OCI-LY3 (cell line): ENCODE measurements around the gene GRID1.

ENCODE experiments used
- H2AFZ ChIP-seq: fragments of 200-600, 300-600 bp; shearing (Covaris generic); 2 replicates; pipeline ENCODE4 v1.6.0; 2014; ENCODE audit warnings: antibody characterized with exemption, low read depth, low read length
- H3K27ac ChIP-seq: fragments of 200-600, 300-600 bp; sonication (generic); 2 replicates; pipeline ENCODE4 v1.5.1; 2014; ENCODE audit warnings: mild to moderate bottlenecking, low read length, moderate library complexity, mixed read lengths
- H3K27me3 ChIP-seq: fragments of 200-600, 300-600 bp; sonication (generic); 2 replicates; pipeline ENCODE4 v1.6.1; 2014; ENCODE audit warnings: low read depth, low read length, mixed read lengths
- H3K36me3 ChIP-seq: fragments of 200-600, 300-600 bp; sonication (generic); replicated peaks from 2 replicates; pipeline ENCODE3; 2014; ENCODE audit warnings: low read depth, low read length, mixed read lengths
- H3K4me1 ChIP-seq: fragments of 300-600, 200-600 bp; sonication (generic); 2 replicates; pipeline ENCODE4 v1.6.1; 2014; ENCODE audit warnings: low read length, mixed read lengths
- H3K4me2 ChIP-seq: fragments of 200-600, 300-600 bp; sonication (generic); 2 replicates; pipeline ENCODE4 v1.6.1; 2014; ENCODE audit warnings: low read length, mixed read lengths
- H3K4me3 ChIP-seq: fragments of 300-600, 200-600 bp; sonication (generic); 2 replicates; pipeline ENCODE4 v1.5.1; 2014; ENCODE audit warnings: antibody characterized with exemption, mild to moderate bottlenecking, low read length, moderate library complexity
- H3K79me2 ChIP-seq: fragments of 300-600, 200-600 bp; shearing (Covaris generic); 2 replicates; pipeline ENCODE4 v1.6.1; 2014; ENCODE audit warnings: mild to moderate bottlenecking, low read length, mixed read lengths
- H3K9ac ChIP-seq: fragments of 300-600, 200-600 bp; shearing (Covaris generic); 2 replicates; pipeline ENCODE4 v1.6.0; 2014; ENCODE audit warnings: mild to moderate bottlenecking, low read length, moderate library complexity
- H3K9me3 ChIP-seq: fragments of 200-600, 300-600 bp; shearing (Covaris generic); 2 replicates; pipeline ENCODE4 v1.6.1; 2014; ENCODE audit warnings: low read length, mixed read lengths; ENCODE audit not compliant: insufficient read depth
- H4K20me1 ChIP-seq: fragments of 200-600, 300-600 bp; sonication (generic); 2 replicates; pipeline ENCODE4 v1.6.1; 2016; ENCODE audit warnings: low read length, mixed read lengths; ENCODE audit not compliant: insufficient read depth
- EZH2phosphoT487 ChIP-seq: fragments of 200-600 bp; shearing (Covaris generic); IDR thresholded peaks from 2 replicates; pipeline ENCODE4 v1.6.1; 2018; ENCODE audit warnings: antibody characterized with exemption, mixed run types, low read depth
- TF ChIP-seq, protein P1 (sequence below): fragments of 200-600, 300-600 bp; sonication (generic); IDR thresholded peaks from 2 replicates; pipeline ENCODE4 v1.5.1; 2014; ENCODE audit warnings: antibody characterized with exemption, low read length, low read depth

Gene GRID1

DNA sequence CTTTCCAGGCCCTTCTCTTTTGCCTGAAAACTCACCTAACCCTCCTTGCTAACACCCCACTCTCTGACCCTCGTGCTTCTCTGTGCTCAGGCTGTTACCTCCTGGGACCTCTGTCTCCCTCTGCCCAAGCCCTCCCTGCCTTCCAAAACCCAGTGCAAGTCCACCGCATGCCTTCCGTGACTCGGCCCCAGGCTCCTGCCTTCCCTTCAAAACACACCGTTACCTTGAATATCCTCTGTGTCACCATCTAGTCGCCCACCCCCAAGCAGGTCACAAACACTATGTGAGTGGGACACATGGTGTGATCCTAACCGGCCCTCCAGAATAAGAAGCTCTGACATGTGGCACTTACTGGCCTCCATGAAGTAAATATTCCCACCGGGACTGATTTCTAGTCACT lies 176.7 kb downstream of the GRID1 start:
- Histone ChIP-seq H3K9ac (no peak overlapping the region), H2AFZ (no peak overlapping the region), H3K9me3 (no peaks in the 10 kb centered on the region), H3K27ac (no peak overlapping the region), H3K36me3 (no peaks in the 10 kb centered on the region), H3K79me2 (no peaks in the 10 kb centered on the region), H3K27me3 (peaks cover 4% of the 10 kb centered on the region; the same call in 1 of the 2 replicates), H3K4me1 (no peaks in the 10 kb centered on the region), H3K4me3 (no peak overlapping the region), H3K4me2 (no peak overlapping the region), H4K20me1 (no peaks in the 10 kb centered on the region)
- no peak for TF ChIP-seq EZH2phosphoT487
- TF ChIP-seq, protein P1, sequence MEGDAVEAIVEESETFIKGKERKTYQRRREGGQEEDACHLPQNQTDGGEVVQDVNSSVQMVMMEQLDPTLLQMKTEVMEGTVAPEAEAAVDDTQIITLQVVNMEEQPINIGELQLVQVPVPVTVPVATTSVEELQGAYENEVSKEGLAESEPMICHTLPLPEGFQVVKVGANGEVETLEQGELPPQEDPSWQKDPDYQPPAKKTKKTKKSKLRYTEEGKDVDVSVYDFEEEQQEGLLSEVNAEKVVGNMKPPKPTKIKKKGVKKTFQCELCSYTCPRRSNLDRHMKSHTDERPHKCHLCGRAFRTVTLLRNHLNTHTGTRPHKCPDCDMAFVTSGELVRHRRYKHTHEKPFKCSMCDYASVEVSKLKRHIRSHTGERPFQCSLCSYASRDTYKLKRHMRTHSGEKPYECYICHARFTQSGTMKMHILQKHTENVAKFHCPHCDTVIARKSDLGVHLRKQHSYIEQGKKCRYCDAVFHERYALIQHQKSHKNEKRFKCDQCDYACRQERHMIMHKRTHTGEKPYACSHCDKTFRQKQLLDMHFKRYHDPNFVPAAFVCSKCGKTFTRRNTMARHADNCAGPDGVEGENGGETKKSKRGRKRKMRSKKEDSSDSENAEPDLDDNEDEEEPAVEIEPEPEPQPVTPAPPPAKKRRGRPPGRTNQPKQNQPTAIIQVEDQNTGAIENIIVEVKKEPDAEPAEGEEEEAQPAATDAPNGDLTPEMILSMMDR, result no peak

DNA sequence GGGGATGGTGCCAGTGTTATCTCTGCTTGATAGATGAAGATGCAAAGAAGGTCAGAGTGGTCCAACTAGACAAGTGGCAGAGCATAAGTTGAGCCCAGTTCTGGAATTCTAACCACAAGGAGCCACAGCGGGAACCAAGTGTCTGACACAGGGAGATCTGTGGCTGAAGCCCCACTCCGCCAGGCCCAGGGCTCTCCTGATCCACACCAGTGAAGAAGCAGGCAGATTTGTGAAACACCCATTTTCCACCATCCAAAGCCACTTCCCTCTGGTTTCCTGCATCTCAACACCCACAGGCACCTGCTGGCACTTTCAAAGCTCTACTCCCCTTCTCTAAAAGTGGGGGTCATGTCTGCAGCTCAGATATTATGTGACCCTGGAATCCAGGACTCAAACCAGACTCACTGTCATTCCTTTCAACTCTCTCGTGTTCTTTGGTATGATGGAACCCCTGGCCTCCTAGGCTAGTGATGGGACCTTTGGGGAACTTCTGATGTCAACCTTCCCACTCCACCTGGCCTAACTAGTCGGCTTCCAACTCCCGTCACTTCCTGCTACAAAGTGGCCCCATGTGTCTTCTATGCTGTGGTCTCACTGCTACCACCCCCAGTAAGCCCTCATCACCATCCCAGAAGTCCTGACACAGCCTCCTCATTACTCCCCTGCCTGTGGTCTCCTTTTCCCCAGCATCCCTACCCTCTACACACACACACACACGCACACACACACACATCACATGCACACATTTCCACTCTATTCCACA lies 177.6 kb downstream of the GRID1 start:
- Histone ChIP-seq H3K9ac (no peak overlapping the region), H3K27me3 (peaks cover 10% of the 10 kb centered on the region; the same call in 1 of the 2 replicates), H3K9me3 (no peaks in the 10 kb centered on the region), H3K27ac (no peak overlapping the region), H3K4me2 (no peak overlapping the region), H2AFZ (no peak overlapping the region), H3K36me3 (no peaks in the 10 kb centered on the region), H4K20me1 (no peaks in the 10 kb centered on the region), H3K79me2 (no peaks in the 10 kb centered on the region), H3K4me1 (no peaks in the 10 kb centered on the region), H3K4me3 (no peak overlapping the region)
- TF ChIP-seq, protein P1, result no peak
- no peak for TF ChIP-seq EZH2phosphoT487

DNA sequence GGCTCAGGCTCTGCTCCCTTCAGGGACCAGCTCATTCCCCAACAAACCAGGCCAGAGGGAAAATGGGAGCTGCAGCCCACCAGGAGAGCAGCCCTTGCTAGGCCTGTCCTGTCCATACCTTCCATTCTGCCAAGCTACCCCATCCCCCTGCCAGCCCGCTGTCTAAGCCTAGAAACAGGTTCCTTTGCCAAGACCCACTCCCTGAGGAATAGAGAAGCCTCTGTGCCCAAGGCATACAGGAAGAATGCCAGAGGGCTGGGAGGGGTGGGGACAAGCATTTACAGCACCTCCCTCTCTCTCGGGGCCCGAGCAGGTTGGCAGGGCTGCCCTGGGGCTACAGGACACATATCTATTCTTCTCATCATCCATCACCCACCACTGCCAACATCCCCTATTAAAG lies 178.3 kb downstream of the GRID1 start:
- Histone ChIP-seq H3K27me3 (peaks cover 10% of the 10 kb centered on the region; the same call in 1 of the 2 replicates), H3K36me3 (no peaks in the 10 kb centered on the region), H3K9me3 (no peaks in the 10 kb centered on the region), H4K20me1 (no peaks in the 10 kb centered on the region), H3K27ac (no peak overlapping the region), H3K79me2 (no peaks in the 10 kb centered on the region), H3K9ac (no peak overlapping the region), H3K4me3 (no peak overlapping the region), H2AFZ (no peak overlapping the region), H3K4me2 (no peak overlapping the region), H3K4me1 (no peaks in the 10 kb centered on the region)
- TF ChIP-seq, protein P1, result no peak
- TF ChIP-seq EZH2phosphoT487, result no peak

DNA sequence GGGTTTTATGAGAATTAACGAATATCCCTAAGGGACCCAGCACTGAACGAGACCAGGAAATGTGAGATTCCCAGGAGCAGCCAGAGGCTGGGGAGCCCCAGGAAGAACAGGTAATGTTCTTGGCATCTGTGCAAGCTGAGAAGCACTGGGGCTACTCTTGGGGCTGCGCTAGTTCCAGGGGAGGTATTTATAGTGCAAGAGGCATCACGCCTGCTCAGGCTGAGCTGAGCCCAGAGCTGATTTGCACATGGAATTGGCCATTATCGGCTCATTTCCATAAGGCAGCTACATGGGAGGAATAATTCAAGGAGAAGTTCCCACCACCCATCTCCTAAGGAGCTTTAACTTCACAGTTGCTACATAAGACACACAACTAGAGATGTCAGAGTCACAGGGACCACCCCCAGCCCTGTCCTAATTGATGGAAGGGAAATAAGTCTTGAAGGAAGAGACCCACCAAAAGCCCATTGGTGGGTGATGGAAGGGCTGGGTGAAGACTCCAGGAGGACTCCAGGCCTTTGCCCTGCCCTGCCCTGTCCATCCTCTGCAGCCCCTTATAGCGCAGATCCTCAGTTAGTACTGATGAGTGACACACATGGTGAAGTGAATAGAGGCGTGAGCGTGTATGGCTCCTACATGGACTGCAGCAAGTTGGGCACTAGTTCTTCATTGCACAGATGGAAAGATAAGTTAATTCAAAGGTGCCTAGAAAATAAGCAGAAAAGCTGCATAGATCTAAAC lies 178.9 kb downstream of the GRID1 start:
- Histone ChIP-seq H3K4me3 (no peak overlapping the region), H3K9me3 (no peaks in the 10 kb centered on the region), H3K9ac (no peak overlapping the region), H3K4me1 (no peaks in the 10 kb centered on the region), H3K79me2 (no peaks in the 10 kb centered on the region), H3K4me2 (no peak overlapping the region), H3K27ac (no peak overlapping the region), H2AFZ (no peak overlapping the region), H3K36me3 (no peaks in the 10 kb centered on the region), H4K20me1 (no peaks in the 10 kb centered on the region), H3K27me3 (peaks cover 10% of the 10 kb centered on the region; the same call in 1 of the 2 replicates)
- TF ChIP-seq, protein P1, result no peak
- TF ChIP-seq EZH2phosphoT487, result no peak
